ENCODE data around the gene CRACR2A.

CRACR2A gene

GRCh38 chr12:3751151-3752095 is 1.5 kb downstream of the CRACR2A start:
- DNase-seq (ENCODE audit: low read depth): no peak

- no peak for DNase-seq (ENCODE audit: low read depth)
Measured at GRCh38 chr12:3750616-3751015, 2.3 kb downstream of the CRACR2A start.

- no peak for DNase-seq (ENCODE audit: low read depth)
Measured at GRCh38 chr12:3748620-3749019, 4.3 kb downstream of the CRACR2A start.

- no peak for DNase-seq (ENCODE audit: low read depth)
Measured at GRCh38 chr12:3747976-3748619, 4.8 kb downstream of the CRACR2A start.

GRCh38 chr12:3747543-3747942 is 5.4 kb downstream of the CRACR2A start:
- no peak for DNase-seq (ENCODE audit: low read depth)

GRCh38 chr12:3746758-3747157 is 6.2 kb downstream of the CRACR2A start:
- DNase-seq (ENCODE audit: low read depth): no peak

GRCh38 chr12:3745152-3745551 is 7.8 kb downstream of the CRACR2A start:
- DNase-seq (ENCODE audit: low read depth): no peak

GRCh38 chr12:3744229-3744901 is 8.5 kb downstream of the CRACR2A start:
- DNase-seq (ENCODE audit: low read depth): no peak

GRCh38 chr12:3743803-3744202 is 9.1 kb downstream of the CRACR2A start:
- DNase-seq (ENCODE audit: low read depth): no peak

GRCh38 chr12:3741882-3742672 is 10.8 kb downstream of the CRACR2A start:
- no peak for DNase-seq (ENCODE audit: low read depth)

GRCh38 chr12:3740480-3741231 is 12.3 kb downstream of the CRACR2A start:
- no peak for DNase-seq (ENCODE audit: low read depth)

- no peak for DNase-seq (ENCODE audit: low read depth)
Measured at GRCh38 chr12:3735432-3735831, 17.5 kb downstream of the CRACR2A start.

GRCh38 chr12:3732901-3733300 is 20.0 kb downstream of the CRACR2A start:
- no peak for DNase-seq (ENCODE audit: low read depth)

- DNase-seq (ENCODE audit: low read depth): no peak
Measured at GRCh38 chr12:3730111-3730510, 22.8 kb downstream of the CRACR2A start.

GRCh38 chr12:3728686-3729085 is 24.2 kb downstream of the CRACR2A start:
- DNase-seq (ENCODE audit: low read depth): no peak

- no peak for DNase-seq (ENCODE audit: low read depth)
Measured at GRCh38 chr12:3727877-3728632, 24.9 kb downstream of the CRACR2A start.

- no peak for DNase-seq (ENCODE audit: low read depth)
Measured at GRCh38 chr12:3727354-3727753, 25.6 kb downstream of the CRACR2A start.

GRCh38 chr12:3726456-3726855 is 26.5 kb downstream of the CRACR2A start:
- DNase-seq (ENCODE audit: low read depth): no peak

GRCh38 chr12:3725388-3726115 is 27.4 kb downstream of the CRACR2A start:
- no peak for DNase-seq (ENCODE audit: low read depth)

All from T-helper 22 cell (primary cell).